Sciatic nerve (tissue), 2 donors: ENCODE results near the gene YIPF4. TPM values are rescaled to one million over a fixed set of nuclear protein-coding genes. Genes with fewer than 3 reads are reported as not detected.
"Not testable (repeated sequence)": the region's sequence is repeated elsewhere in the genome, so short reads cannot be mapped to it uniquely, and the experiment has no call there.

Source experiments
- ATAC-seq: fragments of 200-7000 bp; cut with Tn5 transposase; one replicate; pipeline ENCODE4 v1.9.1; 2020; ENCODE audit warnings: mild to moderate bottlenecking, moderate library complexity
- DNase-seq: peaks from one replicate; pipeline ENCODE4 v3.0.0-alpha.2; 2020; ENCODE audit warnings: low spot score
- intact Hi-C: fragments of 100-400 bp; cut with DNase I; formaldehyde crosslinking; loops from one replicate; pipeline ENCODE4 v1.14.2; 2022
- total RNA-seq: library from RNA; stranded (reverse); fragmentation: NEBNext Ultra II Directional; extraction: Animal tissue kit (Norgen Biotek cat#: 25700); gene quantifications from one replicate; pipeline ENCODE4 v1.2.1, GENCODE V29; 2021
- donor health status: DM: no; HTN: no; CAD: no.
- donor health status: DM: no; HTN: no; CAD: no.

The YIPF4 gene
- total RNA-seq, 1 donor from 2014 or later = 72.0 TPM

DNA sequence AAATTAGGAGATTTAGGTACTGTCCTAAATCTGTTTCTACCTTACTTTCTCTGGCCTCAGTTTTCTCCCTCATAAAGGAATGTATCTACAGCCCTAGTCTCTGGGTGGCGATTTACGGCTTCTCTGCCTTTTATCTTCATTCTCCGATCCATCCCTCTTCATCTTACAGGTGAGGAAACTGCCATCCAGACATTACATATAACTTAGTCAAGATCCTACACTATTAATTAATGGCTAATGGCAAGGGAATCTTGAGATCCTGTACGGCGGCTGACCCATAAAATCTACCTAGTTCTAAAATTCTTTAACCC, 386 bp upstream of the YIPF4 start:
- intact Hi-C loops = no loop called here

DNA sequence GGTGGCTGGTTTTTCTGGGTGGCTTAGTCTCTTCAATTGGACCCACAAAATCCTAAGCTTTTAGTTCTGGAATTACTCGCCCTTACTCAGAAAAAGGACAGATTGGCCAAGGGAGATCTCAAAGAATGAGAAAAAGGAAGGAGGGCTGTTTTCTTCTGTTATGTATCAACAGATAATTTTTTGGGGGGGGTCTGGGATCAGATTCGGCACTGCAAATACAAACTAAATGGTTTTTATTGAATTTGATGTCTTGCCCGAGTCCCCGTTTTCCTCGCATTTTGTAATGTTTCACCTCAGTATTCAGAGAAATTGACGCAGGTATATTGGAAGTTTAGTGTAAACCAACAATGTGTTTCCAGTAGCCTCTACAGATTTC, 762 bp downstream of the YIPF4 start:
- ATAC-seq = no peak
- intact Hi-C loops = no loop called here
- no peak for DNase-seq

More for the DNA sequence above, 386 bp upstream of the YIPF4 start:
- DNase-seq (no peak), ATAC-seq (no peak)

DNA sequence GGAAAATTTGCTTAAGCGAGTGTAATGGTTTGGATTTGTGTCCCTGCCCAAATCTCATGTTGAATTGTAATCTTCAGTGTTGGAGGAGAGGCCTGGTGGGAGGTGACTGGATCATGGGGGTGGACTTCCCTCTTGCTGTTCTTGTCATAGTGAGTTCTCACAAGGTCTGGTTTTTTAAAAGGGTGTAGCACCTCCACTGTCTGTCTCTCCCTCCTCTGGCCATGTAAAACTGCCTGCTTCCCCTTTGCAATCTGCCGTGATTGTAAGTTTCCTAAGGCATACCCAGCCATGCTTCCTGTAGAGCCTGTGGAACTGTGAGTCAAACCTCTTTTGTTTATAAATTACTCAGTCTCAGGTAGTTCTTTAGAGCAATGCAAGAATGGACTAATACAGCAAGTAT, 6.6 kb downstream of the YIPF4 start:
- no peak for DNase-seq
- no peak for ATAC-seq
- intact Hi-C loops = no loop called here

GRCh38 chr2:32289165-32289999, 11.7 kb downstream of the YIPF4 start:
- intact Hi-C loops = no loop called here
- ATAC-seq (no peak), DNase-seq (no peak)

- intact Hi-C loops = no loop called here
- no peak for ATAC-seq
- DNase-seq = no peak
Observed at GRCh38 chr2:32290000-32290339, 12.3 kb downstream of the YIPF4 start.

GRCh38 chr2:32291746-32292145, 14.0 kb downstream of the YIPF4 start:
- DNase-seq = no peak
- no peak for ATAC-seq
- intact Hi-C loops = no loop called here

DNA sequence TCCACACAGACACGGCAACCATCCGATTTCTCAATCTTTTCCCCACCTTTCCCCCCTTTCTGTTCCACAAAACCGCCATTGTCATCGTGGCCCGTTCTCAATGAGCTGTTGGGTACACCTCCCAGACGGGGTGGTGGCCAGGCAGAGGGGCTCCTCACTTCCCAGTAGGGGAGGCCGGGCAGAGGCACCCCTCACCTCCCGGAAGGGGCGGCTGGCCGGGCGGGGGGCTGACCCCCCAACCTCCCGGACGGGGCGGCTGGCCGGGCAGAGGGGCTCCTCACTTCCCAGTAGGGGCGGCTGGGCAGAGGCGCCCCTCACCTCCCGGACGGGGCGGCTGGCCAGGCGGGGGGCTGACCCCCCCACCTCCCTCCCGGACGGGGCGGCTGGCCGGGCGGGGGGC, 15.8 kb downstream of the YIPF4 start:
- ATAC-seq, intact Hi-C loops: not testable (repeated sequence)

DNA sequence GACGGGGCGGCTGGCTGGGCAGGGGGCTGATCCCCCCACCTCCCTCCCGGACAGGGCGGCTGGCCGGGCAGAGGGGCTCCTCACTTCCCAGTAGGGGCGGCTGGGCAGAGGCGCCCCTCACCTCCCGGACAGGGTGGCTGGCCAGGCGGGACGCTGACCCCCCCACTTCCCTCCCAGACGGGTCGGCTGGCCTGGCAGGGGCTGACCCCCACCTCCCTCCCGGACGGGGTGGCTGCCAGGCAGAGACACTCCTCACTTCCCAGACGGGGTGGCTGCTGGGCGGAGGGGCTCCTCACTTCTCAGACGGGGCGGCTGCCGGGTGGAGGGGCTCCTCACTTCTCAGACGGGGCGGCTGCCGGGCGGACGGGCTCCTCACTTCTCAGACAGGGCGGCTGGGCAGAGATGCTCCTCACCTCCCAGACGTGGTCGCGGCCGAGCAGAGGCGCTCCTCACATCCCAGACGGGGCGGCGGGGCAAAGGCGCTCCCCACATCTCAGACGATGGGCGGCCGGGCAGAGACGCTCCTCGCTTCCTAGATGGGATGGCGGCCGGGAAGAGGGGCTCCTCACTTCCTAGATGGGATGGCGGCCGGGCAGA, 16.4 kb downstream of the YIPF4 start:
- DNase-seq, ATAC-seq, intact Hi-C loops: not testable (repeated sequence)

More for the DNA sequence above, 15.8 kb downstream of the YIPF4 start:
- DNase-seq = not testable (repeated sequence)

DNA sequence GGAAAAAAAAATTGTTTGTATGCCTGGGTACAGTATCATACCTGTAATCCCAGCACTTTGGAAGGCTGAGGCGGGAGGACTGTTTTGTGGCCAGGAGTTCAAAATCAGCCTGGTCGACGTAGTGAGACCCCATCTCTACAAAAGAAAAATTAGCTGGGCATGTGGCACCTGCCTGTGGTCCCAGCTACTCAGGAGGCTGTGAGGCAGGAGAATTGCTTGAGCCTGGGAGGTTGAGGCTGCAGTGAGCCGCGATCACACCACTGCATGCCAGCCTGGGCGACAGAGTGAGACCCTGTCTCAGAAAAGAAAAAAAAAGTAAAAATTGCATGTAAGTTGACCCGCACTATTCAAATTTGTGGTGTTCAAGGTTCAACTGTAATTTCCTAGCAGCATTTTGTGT, 32.9 kb downstream of the YIPF4 start:
- intact Hi-C loops = no loop called here
- DNase-seq = no peak
- no peak for ATAC-seq

DNA sequence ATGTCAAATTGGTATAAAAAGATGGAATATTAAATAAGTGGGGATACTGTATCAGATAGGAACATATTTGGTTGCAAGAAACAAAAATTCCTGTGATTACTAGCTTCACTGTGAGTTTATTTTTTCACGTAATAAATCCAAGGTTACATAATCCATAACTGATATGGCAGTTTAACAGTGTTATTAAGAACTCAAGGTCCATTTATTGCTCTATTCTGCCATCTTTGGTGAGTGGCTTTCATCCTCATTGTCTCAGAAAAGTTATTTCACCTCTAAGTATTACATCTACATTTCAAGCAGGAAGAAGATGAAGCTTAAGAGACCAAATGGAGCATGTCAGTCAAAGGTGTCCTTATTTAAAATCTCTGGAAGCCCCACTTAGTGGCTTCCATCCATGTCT, 37.2 kb downstream of the YIPF4 start:
- DNase-seq (no peak), ATAC-seq (no peak)
- intact Hi-C loops = no loop called here

DNA sequence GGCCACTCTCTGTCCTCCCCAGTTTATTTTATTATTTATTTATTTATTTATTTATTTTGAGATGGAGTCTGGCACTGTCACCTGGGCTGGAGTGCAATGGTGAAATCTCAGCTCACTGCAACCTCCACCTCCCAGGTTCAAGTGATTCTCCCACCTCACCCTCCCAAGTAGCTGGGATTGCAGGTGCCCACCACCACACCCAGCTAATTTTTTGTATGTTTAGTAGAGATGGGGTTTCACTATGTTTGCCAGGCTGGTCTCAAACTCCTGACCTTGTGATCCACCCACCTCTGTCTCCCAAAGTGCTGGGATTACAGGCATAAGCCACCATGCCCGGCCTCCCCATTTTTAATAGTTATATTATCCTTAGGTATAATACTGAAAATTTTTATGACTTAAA, 51.0 kb downstream of the YIPF4 start:
- ATAC-seq, intact Hi-C loops, DNase-seq: not testable (repeated sequence)

DNA sequence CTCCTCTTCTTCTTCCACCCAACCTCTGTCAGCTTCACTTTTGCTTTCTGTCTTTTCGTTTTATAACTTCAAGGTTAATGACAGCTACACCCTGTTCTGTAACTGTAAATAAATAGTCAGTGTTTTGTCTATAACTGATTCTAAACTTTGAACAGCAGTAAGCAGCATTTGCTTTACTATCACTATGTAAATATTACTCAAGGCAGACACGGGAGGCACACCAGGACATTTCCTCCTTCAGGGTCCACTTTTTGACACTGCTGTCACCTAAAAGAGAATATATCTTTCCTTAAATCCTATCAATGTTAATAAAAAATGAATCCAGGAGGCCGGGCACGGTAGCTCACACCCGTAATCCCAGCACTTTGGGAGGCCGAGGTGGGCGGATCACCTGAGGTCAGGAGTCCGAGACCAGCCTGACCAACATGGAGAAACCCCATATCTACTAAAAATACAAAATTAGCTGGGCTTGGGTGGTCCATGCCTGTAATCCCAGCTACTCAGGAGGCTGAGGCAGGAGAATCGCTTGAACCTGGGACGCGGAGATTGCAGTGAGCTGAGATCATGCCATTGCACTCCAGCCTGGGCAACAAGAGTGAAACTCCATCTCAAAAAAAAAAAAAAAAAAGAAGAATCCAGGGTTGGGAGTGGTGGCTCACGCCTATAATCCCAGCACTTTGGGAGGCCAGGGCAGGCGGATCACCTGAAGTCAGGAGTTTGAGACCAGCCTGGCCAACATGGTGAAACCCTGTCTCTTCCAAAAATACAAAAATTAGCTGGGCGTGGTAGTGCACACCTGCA, 51.7 kb downstream of the YIPF4 start:
- intact Hi-C loops, ATAC-seq, DNase-seq: not testable (repeated sequence)

DNA sequence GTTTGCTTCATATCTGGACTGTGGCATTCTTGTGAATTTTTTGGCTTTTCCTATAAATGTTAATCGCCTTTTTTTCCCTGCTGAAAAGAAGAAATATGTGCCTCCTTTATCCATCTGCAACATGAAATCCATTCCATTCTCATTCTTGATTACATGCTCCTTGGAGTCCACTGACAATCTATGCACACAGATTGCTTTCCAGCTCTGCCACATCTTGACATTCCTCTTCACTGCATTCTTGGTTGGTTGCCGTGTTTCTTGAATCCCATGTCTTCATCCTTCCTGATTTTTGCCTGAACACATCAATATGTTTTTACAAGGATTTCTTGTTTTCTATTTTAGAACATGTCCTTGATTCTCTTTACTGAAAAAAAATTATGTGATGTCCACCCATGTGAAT, 52.4 kb downstream of the YIPF4 start:
- DNase-seq (no peak), ATAC-seq (no peak)
- intact Hi-C loops = no loop called here

DNA sequence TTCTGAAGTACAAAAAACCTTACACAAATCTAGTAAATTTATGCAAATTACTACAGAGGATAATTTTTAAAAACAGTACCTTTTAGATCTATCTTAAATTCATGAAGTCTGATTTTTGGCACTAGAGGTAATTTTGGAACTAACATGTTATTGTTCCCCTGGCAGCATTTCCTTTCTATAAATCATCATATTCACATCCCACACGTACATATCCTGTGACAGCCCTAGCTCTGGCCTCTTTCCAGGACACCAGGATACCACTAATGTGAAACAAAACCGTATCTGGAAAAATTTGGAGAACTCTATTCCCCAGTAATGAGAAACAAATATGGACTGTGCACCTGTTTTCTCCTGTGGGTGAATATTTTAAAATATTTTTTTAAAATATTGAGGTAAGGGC, 65.1 kb downstream of the YIPF4 start:
- intact Hi-C loops = no loop called here
- DNase-seq (no peak), ATAC-seq (no peak)

DNA sequence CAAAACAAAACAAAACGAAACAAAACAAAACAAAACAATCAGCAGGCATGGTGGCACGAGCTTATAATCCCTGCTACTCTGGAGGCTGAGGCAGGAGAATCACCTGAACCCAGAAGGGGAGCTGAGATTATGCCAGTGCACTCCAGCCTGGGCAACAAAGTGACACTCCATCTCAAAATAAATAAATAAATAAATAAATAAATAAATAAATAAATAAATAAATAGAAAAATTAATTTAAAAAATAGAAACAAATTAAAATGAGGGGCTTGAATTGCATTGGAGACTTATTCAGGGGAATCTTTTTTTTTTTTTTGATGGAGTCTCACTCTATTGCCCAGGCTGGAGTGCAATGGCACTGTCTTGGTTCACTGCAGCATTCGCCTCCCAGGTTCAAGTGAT, 73.1 kb downstream of the YIPF4 start:
- DNase-seq, intact Hi-C loops, ATAC-seq: not testable (repeated sequence)

GRCh38 chr2:32355976-32356680, 78.4 kb downstream of the YIPF4 start:
- DNase-seq = no peak
- intact Hi-C loops = no loop called here
- ATAC-seq = no peak

GRCh38 chr2:32356681-32357317, 79.1 kb downstream of the YIPF4 start, which contains the start of gene BIRC6:
BIRC6 (plus strand) TSS chr2:32357023; CDS start chr2:32357162, 139 bp downstream.
- peak; percentile 99 for ATAC-seq
- intact Hi-C loops = no loop called here
- DNase-seq = peak; percentile 98

GRCh38 chr2:32357318-32358110, 79.8 kb downstream of the YIPF4 start:
- ATAC-seq (no peak), DNase-seq (peak; percentile 70)
- intact Hi-C loops = no loop called here
